ENCODE results near the gene SMARCA4.
"Not testable (repeated sequence)": the region's sequence is repeated elsewhere in the genome, so short reads cannot be mapped to it uniquely, and the experiment has no call there.

SMARCA4 gene

DNA sequence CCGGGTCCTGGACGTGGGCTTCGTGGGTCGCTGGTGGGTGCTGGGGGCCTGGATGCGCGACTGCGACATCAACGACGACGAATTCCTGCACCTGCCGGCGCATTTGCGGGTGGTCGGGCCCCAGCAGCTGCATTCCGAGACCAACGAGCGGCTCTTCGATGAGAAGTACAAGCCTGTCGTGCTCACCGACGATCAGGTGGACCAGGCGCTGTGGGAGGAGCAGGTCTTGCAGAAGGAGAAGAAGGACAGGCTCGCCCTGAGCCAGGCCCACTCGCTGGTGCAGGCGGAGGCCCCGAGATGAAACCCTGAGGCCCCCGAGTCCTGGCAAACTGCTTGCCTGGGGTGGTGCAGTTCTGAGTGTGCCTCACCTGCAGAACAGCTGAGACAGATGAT is 31.4 kb upstream of the SMARCA4 start:
- no peak for DNase-seq

DNA sequence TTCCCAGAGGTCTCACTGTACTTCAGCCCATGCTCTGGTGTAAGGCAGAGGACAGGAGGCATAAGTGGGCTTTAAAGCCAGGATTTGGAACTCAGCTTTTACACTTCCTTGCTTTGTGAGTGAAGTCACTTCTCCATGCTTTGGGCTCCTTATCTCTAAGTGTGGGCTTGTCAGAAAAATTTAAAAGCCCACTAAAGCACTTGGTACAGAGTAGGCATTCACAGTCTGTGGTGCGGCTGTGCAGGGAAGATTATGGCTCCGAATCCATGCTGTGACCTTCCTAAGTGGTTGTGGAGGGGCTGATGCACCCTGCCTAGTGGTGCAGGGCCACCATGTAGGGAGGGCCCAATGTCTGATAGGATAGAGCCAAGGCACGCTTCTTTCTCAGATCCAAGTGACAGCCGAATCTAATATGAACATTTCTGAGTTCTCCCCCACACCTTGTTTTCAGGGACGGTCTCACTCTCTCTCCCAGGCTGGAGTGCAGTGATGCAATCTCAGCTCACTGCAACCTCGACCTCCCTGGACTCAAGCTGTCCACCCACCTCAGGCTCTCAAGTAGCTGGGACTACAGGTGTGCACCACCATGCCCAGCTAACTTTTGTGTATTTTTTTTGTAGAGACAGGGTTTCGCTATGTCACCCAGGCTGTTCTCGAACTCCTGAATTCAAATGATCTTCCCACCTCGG is 25.3 kb upstream of the SMARCA4 start:
- no peak for DNase-seq

DNA sequence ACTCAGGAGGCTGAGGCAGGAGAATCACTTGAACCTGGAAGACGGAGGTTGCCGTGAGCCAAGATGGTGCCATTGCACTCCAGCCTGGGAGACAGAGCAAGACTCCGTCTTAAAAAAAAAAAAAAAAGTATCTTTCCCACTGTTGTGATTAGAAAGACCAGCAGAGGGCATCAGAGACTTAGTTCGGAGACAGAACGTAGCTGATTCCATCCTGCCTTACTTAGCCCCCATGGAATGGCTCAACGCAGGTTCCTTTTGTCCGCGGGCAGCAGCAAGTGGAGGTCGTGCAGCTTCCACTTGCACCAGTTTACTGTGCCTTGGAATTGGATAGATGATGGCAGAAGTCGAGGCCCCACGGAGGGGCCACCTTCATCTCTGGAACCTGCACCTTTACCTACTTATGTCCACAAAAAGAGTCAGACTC is 24.2 kb upstream of the SMARCA4 start:
- peak; percentile 50 for DNase-seq

DNA sequence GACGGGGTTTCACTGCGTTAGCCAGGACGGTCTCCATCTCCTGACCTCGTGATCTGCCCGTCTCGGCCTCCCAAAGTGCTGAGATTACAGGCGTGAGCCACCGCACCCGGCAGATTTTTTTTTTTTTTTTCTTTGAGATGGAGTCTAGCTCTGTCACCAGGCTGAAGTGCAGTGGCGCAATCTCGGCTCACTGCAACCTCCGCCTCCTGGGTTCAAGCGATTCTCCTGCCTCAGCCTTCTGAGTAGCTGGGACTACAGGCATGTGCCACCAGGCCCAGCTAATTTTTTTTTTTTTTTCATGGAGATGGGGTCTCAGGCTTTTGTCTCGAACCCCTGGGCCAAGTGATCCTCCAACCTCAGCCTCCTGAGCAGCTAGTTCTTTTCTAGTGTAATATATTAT is 19.2 kb upstream of the SMARCA4 start:
- not testable (repeated sequence) for DNase-seq

DNA sequence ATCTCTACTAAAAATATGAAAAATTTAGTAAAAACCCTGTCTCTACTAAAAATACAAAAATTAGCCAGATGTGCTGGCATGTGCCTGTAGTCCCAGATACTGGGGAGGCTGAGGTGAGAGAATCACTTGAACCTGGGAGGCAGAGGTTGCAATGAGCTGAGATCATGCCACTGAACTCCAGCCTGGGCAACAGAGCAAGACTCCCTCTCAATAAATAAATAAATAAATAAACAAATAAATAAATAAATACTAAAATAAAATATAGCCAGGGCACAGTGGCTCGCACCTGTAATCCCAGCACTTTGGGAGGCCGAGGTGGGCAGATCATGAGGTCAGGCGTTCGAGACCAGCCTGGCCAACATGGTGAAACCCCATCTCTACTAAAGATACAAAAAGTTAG is 17.4 kb upstream of the SMARCA4 start:
- not testable (repeated sequence) for DNase-seq

DNA sequence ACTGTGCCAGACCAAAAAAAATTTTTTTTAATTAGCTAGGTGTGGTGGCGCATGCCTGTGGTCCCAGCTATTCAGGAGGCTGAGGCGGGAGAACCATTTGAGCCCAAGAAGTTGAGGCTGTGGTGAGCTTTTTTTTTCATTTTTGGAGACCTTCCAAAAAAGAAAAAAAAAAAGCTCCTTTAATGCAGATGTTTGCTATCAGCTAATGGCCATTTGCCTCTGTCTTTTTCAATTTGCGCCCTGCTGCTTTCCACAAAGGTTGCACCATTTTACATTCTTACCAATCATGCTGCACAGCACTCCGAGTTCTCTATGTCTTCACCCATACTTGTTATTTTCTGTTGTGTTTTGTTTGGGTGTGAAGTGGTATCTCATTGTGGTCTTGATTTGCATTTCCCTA is 15.6 kb upstream of the SMARCA4 start:
- DNase-seq, result no peak

DNA sequence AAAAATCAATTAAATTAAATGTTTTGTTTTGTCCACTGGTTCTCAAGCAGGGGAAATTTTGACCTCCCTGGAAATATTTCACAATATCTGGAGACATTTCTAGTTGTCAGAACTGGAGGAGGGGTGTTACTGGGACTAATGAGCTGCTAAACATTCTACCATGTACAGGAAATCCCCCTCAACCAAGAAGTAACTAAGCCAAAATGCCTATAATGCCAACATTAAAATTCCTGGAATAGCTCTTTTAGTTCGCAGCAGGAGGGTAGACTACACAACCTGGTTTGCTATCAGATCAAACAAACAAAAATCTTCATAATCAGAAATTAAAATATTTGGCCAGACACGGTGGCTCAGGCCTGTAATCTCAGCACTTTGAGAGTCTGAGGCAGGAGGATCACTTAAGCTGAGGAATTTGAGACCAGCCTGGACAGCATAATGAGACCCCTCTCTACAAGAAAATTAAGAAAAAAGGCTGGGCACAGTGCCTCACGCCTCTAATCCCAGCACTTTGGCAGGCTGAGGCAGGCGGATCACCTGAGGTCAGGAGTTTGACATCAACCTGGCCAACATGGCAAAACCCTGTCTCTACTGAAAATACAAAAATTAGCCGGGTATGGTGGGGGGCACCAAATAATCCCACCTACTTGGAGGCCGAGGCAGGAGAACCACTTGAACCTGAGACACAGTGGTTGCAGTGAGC is 13.7 kb upstream of the SMARCA4 start:
- no peak for DNase-seq

DNA sequence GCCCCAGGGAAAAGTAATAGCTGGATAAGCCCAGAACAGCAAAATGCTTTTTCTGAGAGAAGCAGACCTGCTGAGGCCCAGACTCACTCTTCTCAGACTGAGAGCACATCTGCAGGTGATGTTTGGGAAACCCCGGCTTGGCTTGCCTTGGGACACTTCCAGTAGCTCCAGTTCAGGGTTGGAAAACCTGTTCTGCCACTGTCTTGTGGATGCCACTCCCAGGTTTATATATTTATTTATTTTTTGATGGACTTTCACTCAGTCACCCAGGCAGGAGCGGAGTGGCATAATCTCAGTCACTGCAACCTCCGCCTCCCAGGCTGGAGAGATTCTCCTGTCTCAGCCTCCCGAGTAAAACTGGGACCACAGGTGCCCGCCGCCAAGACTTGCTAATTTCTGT is 8.0 kb upstream of the SMARCA4 start:
- no peak for DNase-seq

DNA sequence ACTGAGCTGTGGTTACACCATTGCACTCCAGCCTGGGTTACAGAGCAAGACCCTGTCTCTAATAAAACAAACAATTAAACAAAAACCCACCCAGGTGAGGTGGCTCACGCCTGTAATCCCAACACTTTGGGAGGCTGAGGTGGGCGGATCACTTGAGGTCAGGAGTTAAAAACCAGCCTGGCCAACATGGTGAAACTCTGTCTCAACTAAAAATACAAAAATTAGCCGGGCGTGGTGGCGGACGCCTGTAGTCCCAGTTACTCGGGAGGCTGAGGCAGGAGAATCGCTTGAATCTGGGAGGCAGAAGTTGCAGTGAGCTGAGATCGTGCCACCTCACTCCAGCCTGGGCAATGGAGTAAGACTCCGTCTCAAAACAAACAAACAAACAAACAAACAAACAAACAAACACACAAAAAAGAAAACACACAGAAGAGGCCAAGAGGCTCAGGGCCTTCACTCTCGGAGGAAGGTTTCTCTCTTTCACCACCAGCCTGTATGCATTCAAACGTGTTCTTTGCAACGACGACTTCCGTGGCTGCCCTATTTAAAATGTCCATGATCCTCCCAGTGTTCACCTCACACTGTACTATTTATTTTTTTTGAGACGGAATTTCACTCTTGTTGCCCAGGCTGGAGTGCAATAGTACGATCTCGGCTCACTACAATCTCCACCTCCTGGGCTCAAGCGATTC is 1.4 kb upstream of the SMARCA4 start:
- not testable (repeated sequence) for DNase-seq

DNA sequence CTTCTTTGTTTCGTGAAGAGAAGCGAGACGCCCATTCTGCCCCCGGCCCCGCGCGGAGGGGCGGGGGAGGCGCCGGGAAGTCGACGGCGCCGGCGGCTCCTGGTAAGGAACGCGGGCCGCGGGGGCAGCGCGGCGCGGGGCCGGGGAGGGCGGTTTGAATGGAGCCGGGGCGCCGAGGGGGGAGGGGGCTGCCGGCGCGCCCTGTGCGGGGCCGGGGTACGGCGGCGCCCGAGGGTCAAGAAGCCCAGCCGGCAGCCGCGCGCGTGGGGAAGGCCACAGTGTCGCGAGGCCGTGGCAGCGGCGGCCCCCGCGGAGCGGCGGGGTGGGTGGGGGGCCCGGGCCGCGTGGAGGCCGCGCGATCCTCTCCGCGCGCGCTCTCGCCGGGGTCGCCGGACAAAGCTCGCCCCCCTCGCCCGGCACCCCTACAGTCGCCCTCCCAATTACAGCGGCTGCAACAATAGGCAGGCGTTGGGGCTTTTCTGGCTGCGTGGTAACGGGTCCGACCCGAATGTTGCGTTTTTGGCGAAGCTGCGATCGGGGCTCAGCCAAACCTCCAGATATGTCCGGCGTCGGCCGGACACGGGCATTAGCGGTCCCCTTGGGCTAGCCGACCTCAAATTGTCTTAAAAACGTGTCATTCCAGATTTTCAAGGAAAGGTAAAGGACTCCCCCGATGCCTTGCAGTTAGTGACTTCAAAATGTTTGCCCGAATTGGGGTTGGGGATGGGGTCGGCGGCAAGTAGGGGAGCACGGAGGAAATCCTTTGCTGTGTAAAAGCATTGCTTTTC is 437 bp downstream of the SMARCA4 start:
- peak; percentile 17 for DNase-seq

DNA sequence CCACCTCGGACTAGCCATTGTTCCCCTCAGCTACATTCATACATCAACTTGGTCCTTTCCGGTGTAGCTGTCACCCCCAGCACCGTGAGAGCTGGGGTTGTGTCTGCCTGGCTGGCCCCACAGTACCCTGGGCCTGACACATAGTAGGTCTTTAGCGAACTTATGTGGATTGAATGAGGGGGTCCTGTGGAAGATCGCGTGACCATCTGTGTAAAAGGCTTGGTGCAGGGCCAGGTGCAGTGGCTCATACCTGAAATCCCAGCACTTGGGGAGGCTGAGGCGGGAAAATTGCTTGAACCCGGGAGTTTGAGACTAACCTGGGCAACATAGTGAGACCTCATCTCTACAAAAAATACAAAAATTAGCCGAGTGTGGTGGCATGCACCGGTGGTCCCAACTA is 2.0 kb downstream of the SMARCA4 start:
- DNase-seq, result no peak

DNA sequence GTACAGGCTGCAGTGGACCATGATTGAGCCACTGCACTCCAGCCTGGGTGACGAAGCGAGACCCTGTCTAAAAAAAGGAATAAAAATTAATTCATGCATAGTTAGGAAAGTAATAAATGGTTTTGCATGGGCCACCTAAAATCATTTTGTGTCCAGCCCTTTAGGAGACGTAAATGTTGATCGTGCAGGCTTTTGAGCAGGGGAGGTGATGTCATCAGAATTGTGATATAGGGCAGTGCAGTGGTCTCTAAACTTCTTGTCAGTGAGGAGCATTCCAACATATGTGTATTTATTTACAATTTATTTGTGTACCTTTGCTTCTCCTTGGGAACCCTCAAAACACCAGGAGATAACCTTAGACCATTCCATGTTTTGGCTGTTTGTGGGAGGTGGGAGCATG is 3.0 kb downstream of the SMARCA4 start:
- DNase-seq, result no peak

DNA sequence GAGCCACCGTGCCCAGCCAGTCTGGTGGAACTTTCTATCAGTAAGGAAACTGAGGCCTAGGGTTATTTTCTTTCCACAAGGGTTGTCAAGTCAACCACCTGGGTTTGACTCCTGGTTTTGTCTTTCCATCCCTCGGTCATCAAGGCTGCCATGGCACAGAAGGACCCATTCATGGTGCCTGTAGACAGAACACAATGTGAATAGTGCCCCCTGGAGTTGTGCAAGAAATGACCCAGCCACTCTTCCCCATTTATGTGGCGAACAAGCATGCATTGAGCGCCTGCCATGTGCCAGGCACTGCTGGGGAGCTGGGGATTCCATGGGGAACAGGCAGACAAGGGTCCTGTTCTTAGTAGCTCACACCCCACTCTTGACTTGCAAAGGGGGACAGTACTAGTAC is 4.1 kb downstream of the SMARCA4 start:
- DNase-seq, result no peak

DNA sequence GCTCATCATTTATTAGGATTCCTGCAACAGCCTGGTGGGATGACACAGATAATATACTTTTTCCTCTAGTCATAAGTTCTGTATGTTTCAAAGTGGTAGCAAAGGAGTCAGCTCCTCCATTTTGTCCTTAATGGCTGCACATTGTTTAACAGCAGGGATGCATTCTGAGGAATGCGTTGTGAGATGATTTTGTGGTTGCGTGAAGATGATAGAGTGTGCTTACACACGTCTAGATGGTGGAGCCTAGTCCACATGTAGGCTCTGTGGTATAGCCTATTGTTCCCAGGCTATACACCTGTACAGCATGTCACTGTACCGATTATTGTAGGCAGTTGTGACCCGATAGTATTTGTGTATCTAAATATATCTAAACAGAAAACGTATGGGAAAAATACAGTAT is 4.6 kb downstream of the SMARCA4 start:
- no peak for DNase-seq

DNA sequence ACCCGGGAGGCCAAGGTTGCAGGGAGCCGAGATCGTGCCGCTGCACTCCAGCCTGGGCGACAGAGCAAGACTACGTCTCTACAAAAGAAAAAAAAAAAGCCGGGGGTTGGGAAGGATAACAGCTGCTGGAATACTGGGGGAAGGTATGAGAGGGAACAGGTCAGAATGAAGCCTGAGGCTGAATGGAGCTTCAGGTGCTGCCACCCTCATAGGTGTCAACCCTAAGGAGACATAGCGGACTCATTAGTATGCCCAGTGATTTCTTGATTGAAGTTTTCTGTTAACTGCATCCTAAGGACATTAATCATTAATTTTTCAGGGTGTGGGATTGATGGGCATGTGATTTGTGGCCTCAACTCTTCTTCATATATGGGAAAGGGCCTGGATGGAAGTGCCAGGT is 6.0 kb downstream of the SMARCA4 start:
- DNase-seq, result no peak

DNA sequence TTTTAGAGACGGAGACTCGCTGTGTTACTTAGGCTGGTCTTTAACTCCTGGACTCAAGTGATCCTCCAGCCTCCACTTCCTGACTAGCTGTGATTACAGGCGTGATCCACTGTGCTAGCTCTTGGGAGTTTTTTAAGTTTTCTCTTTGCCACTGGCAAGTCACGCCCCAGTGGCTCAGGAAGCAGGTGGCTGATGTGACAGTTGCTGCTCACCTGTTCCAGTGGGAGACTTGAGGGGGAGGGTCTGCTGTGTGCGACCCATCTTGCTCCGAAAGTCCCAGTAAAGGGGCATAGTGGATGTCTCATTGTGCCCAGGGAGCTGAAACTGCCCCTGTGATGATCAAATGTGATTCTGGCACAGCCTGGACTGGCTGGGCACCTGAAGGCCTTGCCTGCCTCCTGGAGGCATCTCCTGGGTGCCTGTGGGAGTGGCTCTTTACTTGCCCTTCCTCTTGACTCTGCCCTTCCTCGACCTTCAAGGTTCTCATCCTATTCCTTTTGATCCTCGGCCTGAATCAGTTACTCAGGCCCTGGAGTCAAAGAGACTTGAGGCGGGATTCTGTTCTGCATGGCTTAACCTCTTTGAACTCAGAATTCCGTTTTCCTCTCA is 7.8 kb downstream of the SMARCA4 start:
- no peak for DNase-seq

DNA sequence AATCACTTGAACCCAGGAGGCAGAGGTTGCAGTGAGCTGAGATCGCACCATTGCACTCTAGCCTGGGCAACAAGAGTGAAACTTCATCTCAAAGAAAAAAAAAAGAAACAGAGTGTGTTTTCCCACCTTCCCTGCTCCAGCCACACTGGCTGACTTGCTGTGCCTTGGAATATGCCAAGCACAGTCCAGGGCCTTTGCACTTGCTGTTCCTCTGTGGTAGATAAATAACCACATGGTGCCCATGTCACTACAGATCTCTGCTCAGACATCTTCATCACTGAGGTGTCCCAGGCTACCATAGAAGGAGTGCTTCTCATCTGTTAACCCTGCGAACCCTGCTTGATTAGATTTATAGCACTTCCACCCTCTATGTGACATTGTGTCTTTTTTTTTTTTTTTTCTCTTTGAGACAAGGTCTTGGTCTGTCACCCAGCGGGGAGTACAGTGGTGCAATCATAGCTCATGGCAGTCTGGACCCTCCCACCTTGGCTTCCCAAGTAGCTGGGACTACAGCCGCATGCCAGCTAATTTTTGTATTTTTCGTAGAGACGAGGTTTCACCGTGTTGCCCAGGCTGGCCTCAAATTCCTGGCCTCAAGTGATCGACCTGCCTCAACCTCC is 10.4 kb downstream of the SMARCA4 start:
- DNase-seq, result no peak

DNA sequence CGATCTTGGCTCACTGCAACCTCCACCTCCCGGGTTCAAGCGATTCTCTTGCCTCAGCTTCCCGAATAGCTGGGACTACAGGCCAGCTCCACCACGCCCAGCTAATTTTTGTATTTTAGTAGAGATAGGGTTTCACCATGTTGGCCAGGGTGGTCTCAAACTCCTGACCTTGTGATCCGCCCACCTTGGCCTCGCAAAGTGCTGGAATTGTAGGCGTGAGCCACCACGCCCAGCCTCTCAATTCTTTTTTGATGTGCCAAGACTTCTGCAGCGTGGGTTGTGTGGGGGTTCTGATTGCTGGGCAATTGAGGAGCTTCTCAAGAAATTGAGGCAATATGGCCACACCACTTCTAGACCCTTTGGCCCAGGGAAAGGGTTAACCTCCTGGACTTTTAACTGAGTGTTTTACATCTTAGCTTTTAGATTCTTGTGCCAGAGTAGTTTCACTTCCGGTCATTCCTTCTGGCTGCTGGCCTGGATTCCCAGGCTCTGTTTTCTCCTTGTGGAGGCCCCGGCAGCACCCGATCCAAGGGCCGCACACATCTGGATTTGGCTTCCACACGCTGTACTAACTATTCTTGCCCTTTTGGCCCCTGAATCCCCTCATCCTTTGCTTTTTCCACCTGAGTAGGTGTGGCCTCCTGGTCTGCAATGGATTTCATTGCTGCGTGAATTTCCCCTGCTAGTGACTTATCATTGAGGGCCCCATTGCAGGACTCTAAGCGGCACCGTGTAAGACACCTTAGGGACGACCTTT is 14.7 kb downstream of the SMARCA4 start:
- no peak for DNase-seq

DNA sequence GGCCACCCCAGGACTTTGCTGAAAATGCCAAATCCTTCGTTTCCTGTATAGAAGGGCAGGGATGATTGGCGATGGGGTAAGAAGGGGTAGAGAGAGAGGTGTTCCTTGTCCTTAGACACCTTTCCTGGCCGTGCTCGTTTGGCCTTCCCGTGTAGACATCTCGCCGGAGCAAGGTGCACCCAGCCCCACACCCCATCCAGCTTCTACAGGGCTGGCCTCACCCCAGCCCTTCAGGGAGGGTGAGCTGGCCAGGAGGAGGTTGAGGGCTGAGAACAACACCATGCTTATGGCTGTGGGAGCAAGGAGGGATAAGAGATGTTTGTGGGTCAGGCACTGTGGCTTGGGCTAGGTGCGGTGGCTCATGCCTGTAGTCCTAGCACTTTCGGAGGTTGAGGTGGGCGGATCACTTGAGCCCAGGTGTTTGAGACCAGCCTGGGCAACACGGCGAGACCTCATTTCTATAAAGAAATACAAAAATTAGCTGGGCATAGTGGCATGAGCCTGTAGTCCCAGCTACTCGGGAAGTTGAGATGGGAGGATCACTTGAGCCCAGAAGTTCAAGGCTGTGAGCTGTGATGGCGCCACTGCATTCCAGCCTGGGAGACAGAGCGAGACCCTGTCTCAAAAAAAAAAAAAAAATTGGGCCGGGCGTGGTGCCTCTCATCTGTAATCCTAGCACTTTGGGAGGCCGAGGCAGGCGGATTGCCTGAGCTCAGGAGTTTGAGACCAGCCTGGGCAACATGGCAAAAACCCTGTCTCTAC is 15.5 kb downstream of the SMARCA4 start:
- no peak for DNase-seq

DNA sequence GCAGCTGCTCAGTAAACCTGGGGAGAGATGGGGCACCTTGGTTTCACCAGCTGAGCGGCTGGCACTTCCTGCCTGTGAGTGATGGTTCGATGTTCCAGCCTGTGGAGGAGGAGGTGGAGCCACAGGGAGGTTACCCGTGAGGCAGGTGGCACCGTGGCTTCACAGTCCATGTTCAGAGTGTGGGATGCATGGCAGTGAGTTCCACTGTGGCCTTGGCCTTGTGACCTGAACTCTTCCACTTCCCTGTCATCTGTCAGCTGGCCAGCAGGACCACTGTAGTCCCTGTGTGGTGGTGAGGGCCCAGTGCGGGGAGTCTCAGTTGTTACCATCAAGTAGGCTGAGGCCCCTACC is 16.9 kb downstream of the SMARCA4 start:
- DNase-seq, result no peak

DNA sequence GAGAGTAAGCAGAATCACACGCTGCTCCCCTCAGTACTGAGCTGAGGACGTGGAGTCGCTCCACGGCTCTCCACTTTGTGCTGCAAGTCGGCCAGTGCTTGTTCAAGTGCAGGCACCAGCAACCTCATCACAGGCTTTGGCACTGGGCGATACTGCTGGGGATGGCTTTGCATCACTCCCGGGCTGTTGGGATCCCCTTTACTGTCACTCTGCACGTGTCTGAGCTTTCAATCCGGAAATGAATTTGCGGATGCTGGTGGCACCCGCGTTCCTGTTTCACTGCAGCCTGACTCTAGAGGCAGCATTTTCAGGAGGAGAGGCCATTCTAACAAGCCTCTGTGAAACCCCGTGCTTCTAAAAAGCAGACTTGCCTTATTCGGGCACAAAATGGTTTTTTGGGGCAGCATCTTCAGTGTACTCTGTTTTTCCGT is 19.1 kb downstream of the SMARCA4 start:
- peak; percentile 27 for DNase-seq

All from central memory CD4-positive, alpha-beta T cell (primary cell).